ENCODE measurements around the gene BORCS5.

The BORCS5 gene

DNA sequence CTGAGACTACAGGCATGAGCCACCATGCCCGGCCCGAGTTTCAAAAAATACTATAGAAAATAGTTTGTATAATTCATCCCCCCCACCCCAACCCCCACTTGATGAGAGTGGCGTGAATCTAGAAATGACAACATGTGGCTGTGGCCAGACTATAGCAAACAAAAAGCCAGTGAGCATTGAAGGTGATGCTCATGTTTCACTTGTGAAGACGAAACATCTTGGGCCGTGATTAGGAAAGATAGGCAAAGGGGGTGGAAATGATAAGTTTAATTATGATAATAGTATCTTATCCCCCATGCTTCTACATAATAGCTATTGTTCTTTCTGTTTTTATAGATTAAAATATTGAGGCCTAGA, 8.5 kb downstream of the BORCS5 start:
- H3K36me3 ChIP-seq (ENCODE audit: insufficient read depth, low read length): no peaks in the 10 kb centered on the region
- no peak overlapping the region for H3K4me3 ChIP-seq (ENCODE audit: low read length)
- peak overlapping the region; percentile 28 for H2AFZ ChIP-seq (ENCODE audit: low read depth, low read length)
- H3K4me1 ChIP-seq (ENCODE audit: insufficient read depth, low read length): peaks cover 13% of the 10 kb centered on the region
- H3K27me3 ChIP-seq (ENCODE audit: insufficient read depth, low read length): no peaks in the 10 kb centered on the region
- no peaks in the 10 kb centered on the region for H3K9me3 ChIP-seq (ENCODE audit: low read length)

DNA sequence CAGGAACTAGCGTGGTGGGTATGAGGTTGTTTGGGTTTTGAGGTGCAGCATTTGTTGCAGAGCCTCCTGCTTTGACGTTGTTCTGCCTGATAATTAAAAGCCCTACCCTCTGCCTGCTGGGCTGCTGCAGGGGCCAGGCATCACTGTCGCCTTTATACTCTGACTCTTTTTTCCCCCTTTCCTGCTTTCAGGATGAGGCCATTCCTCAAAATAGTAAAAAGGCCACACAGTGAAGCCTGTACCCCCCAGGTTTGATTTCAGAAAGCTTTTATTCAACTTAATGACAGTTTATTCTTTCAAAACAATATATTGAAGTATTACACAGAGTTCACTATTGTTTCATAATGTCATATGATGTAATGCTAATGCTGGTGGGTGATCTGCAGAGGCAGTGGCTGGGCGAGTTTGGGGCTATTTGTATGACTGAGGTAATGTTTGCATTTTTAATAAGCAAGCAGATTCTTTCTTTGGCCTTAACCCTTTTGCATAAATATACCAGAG, 9.1 kb downstream of the BORCS5 start:
- Histone ChIP-seq H3K9me3 (ENCODE audit: low read length) (no peaks in the 10 kb centered on the region), H3K4me1 (ENCODE audit: insufficient read depth, low read length) (peaks cover 13% of the 10 kb centered on the region), H3K27me3 (ENCODE audit: insufficient read depth, low read length) (no peaks in the 10 kb centered on the region), H2AFZ (ENCODE audit: low read depth, low read length) (peak overlapping the region; percentile 28), H3K4me3 (ENCODE audit: low read length) (no peak overlapping the region), H3K36me3 (ENCODE audit: insufficient read depth, low read length) (no peaks in the 10 kb centered on the region)

DNA sequence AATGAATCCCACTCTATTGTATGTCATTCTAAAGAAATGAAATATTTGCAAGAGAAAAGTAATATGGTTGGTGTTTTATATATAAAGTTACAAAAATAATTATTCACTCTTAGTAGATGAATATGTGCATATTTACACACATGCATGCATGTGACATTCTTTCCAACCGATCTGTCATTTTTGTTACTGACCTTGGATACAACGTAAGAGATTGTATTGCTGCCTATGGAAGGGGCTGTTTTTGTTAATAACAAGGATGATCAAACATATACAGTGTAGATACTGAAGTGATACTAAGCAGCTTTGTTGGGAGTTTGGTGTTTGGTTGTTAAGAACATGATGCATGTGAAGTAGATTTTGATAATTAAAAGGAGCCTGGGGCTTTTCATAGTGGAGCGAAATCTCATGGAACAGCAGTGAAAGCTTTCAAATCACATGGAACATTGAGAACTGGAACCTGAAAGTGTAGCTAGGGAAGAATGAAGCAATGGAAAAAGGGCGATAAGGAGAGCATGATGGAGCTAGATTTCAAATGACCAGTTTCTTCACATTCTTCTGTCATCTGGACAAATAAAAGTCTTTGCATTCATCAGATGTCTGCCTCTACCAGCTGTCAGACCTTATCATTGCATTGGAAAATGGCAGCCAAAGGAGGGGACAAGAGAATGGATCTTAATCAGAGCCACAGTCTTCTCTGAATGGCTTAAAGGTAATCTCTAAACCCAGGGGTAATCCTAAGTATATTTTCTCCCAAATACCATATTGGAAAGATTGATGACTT, 10.0 kb downstream of the BORCS5 start:
- Histone ChIP-seq H3K36me3 (ENCODE audit: insufficient read depth, low read length) (no peaks in the 10 kb centered on the region), H3K27me3 (ENCODE audit: insufficient read depth, low read length) (no peaks in the 10 kb centered on the region), H3K4me1 (ENCODE audit: insufficient read depth, low read length) (peaks cover 13% of the 10 kb centered on the region), H2AFZ (ENCODE audit: low read depth, low read length) (no peak overlapping the region), H3K4me3 (ENCODE audit: low read length) (no peak overlapping the region), H3K9me3 (ENCODE audit: low read length) (no peaks in the 10 kb centered on the region)

DNA sequence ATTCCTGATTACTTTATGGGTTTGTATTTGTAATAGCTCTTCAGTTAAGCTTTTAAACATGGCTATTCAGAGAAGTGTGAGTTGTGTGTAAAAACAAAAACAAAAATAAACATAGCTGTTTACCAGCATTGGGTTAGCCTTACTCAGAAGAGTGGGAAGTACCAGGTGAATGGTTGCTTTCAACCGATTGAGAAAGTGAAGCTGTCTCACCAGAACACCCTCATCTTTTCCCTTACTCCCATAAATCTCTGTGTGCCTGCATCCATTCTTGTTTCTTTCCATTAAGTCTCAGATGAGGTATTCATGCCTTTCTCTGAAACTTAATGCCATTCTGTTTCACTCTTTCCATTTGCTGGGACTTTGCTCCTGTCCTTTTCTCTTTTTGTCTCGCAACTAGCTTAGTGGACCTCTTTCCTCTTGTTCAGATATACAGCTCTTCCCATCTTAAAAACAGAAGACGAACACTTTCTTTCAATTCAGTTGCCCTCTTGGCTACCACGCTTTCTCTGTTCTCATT, 10.7 kb downstream of the BORCS5 start:
- no peaks in the 10 kb centered on the region for H3K36me3 ChIP-seq (ENCODE audit: insufficient read depth, low read length)
- H3K4me1 ChIP-seq (ENCODE audit: insufficient read depth, low read length): peaks cover 13% of the 10 kb centered on the region
- no peaks in the 10 kb centered on the region for H3K9me3 ChIP-seq (ENCODE audit: low read length)
- no peak overlapping the region for H2AFZ ChIP-seq (ENCODE audit: low read depth, low read length)
- no peak overlapping the region for H3K4me3 ChIP-seq (ENCODE audit: low read length)
- H3K27me3 ChIP-seq (ENCODE audit: insufficient read depth, low read length): no peaks in the 10 kb centered on the region

DNA sequence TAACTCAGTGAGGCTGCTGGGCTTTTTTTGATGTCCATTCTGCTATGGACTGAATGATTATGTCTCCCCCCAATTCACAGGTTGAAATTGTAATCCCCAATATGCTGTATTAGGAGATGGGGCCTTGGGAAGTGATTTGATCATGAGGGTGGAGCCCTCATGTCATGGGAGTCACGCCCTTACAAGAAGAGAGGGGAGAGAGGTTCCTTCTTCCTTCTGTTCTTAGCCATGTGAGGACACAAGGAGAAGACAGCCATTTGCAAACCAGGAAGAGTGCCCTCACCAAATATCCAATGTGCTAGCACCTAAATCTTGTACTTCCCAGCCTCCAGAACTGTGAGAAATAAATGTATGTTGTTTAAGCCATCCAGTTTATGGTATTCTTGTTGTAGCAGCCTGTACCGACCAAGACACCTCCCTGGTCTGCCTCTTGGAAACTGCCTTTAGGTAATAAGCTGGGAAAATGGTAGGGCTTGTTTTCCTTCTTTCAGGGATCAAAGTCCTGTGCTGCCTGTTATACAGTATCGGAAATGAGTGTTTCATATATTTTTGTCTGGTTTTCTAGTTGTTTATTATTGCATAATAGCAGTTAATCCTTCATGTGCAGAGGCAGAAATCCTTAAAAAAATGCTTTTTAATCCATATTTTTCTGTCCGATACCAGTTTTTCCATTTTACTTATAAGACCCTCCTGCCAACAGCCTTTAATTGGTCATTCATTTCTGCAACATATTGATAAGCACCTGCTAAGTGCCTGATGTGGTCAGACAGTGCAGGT, 16.3 kb downstream of the BORCS5 start:
- no peaks in the 10 kb centered on the region for H3K9me3 ChIP-seq (ENCODE audit: low read length)
- no peaks in the 10 kb centered on the region for H3K36me3 ChIP-seq (ENCODE audit: insufficient read depth, low read length)
- H3K27me3 ChIP-seq (ENCODE audit: insufficient read depth, low read length): no peaks in the 10 kb centered on the region
- no peak overlapping the region for H2AFZ ChIP-seq (ENCODE audit: low read depth, low read length)
- no peak overlapping the region for H3K4me3 ChIP-seq (ENCODE audit: low read length)
- H3K4me1 ChIP-seq (ENCODE audit: insufficient read depth, low read length): peaks cover 2% of the 10 kb centered on the region

DNA sequence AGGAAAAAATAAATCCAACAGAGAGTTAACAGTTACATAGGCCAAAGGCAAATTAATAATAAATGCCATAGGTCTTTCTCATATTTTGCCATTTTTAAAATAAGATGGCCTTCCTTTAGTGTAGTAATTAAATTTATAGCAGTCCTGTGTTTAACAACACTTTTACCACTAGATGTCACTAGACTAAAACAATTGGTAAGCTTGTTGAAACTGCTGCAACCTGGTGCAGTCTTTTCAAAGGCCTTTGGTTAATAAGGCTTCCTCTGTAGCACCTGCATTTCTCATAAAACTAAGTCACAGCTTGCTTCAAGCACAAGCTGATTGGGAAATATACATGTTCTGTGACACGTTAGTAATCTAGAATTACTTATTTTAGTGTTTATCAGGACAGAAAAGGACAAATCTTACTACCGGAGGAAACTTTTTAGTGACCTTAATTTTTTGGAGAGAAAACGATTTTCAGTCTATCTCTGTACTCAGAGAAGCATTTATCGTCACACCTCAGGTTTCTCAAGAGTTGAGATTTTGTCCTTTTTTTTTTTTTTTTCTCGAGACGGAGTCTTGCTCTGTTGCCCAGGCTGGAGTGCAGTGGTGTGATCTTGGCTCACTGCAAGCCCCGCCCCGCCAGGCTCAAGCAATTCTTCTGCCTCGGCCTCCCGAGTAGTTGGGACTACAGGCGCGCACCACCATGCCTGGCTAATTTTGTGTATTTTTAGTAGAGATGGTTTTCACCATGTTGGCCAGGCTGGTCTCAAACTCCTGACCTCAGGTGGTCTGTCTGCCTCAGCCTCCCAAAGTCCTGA, 20.0 kb downstream of the BORCS5 start:
- Histone ChIP-seq H3K4me3 (ENCODE audit: low read length) (no peak overlapping the region), H3K36me3 (ENCODE audit: insufficient read depth, low read length) (no peaks in the 10 kb centered on the region), H3K4me1 (ENCODE audit: insufficient read depth, low read length) (peaks cover 2% of the 10 kb centered on the region), H3K9me3 (ENCODE audit: low read length) (no peaks in the 10 kb centered on the region), H3K27me3 (ENCODE audit: insufficient read depth, low read length) (no peaks in the 10 kb centered on the region), H2AFZ (ENCODE audit: low read depth, low read length) (no peak overlapping the region)

DNA sequence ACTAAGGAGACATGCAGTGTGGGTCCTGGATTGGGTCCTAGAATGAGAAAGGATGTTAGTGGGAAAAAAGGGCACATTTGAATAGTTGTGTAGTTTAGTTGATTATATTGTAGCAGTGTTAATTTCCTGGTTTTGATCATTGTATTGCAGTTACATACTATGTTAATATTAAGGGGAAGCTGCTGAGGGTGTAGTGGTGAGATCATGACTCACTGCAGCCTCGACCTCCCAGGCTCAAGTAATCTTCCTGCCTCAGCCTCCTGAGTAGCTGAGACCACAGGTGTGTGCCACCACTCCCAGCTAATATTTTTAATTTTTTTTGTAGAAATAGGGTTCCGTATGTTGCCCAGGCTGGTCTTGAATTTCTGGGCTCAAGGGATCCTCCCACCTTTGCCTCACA, 21.7 kb downstream of the BORCS5 start:
- H3K36me3 ChIP-seq (ENCODE audit: insufficient read depth, low read length): no peaks in the 10 kb centered on the region
- no peaks in the 10 kb centered on the region for H3K27me3 ChIP-seq (ENCODE audit: insufficient read depth, low read length)
- no peak overlapping the region for H3K4me3 ChIP-seq (ENCODE audit: low read length)
- H2AFZ ChIP-seq (ENCODE audit: low read depth, low read length): no peak overlapping the region
- peaks cover 3% of the 10 kb centered on the region for H3K4me1 ChIP-seq (ENCODE audit: insufficient read depth, low read length)
- peaks cover 3% of the 10 kb centered on the region for H3K9me3 ChIP-seq (ENCODE audit: low read length)

DNA sequence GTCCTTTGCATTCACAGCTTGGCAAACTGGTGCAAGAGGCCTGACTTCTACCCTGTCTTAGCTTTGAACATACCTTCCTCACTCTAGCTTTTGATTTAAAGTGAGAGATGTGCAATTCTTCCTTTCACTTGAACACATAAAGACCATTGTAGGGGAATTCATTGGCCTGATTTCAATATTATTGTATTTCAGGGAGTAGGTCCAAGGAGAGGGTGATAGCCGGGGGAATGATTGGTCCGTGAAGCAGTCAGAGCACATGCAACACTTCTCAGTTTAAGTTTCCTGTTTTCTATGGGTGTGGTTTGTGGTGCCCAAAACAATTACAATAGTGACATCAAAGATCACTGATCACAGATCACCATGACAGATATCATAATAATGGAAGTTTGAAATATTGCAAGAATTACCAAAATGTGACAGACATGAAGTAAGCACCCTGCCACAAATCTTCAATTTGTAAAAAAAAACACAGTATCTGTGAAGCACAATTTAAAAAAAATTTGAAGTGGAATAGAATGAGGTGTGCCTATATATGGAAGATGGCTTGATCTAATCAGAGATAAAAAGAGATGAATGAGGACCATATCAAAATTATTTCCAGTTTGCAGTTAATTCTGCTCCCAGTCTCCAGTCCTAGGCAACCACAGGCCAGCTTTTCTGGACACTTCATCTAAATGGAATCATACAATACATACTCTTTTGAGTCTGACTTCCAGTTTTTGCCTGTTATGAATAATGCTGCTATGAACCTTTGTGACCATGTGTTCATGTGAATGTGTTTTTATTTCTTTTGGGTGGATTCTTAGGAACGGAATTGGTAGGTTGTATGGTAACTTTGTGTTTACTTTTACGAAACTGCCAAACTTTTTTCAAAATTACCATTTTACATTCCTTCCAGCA, 23.2 kb downstream of the BORCS5 start:
- Histone ChIP-seq H3K36me3 (ENCODE audit: insufficient read depth, low read length) (no peaks in the 10 kb centered on the region), H3K4me3 (ENCODE audit: low read length) (no peak overlapping the region), H3K9me3 (ENCODE audit: low read length) (peaks cover 3% of the 10 kb centered on the region), H3K4me1 (ENCODE audit: insufficient read depth, low read length) (peaks cover 18% of the 10 kb centered on the region), H3K27me3 (ENCODE audit: insufficient read depth, low read length) (no peaks in the 10 kb centered on the region), H2AFZ (ENCODE audit: low read depth, low read length) (no peak overlapping the region)

DNA sequence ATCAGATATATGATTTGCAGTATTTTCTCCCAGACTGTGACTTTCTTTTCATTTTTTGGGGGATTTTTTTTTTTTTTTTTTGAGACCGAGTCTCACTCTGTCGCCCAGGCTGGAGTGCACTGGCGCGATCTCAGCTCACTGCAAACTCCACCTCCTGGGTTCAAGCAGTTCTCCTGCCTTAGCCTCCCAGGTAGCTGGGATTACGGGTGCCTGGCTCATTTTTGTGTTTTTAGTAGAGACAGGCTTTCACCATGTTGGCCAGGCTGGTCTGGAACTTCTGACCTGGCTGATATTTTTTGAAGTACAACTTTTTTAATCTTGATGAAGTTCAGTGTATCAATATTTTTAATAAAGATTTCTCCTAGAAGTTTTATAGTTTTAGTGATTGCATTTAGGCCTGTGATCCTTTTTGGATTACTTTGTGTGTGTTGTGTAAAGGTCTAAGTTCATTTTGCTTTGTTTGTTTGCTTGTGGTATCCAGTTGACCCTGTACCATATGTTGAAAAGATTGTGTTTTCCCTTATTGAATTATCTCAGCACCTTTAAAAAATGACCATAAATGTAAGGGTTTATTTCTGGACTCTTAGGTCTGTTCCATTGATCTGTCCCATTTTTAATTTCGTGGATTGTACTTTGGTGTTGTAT, 24.2 kb downstream of the BORCS5 start:
- Histone ChIP-seq H3K4me1 (ENCODE audit: insufficient read depth, low read length) (peaks cover 22% of the 10 kb centered on the region), H2AFZ (ENCODE audit: low read depth, low read length) (no peak overlapping the region), H3K4me3 (ENCODE audit: low read length) (no peak overlapping the region), H3K27me3 (ENCODE audit: insufficient read depth, low read length) (no peaks in the 10 kb centered on the region), H3K9me3 (ENCODE audit: low read length) (peaks cover 3% of the 10 kb centered on the region), H3K36me3 (ENCODE audit: insufficient read depth, low read length) (no peaks in the 10 kb centered on the region)

DNA sequence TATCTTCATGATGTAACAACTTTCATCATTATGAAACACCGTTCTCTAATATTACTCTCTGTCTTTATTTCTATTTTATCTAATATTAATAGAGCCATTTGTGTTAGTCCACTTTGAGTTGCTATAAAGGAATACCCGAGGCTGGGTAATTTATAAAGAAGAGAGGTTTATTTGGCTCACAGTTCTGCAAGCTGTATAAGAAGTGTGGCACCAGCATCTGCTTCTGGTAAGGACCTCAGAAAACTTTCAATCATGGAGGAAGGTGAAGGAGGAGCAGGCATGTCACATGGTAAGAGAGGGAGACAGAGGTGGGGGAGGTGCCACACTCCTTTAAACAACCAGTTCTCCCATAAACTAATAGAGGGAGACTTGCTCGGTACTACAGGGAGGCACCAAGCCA, 25.1 kb downstream of the BORCS5 start:
- H3K27me3 ChIP-seq (ENCODE audit: insufficient read depth, low read length): no peaks in the 10 kb centered on the region

DNA sequence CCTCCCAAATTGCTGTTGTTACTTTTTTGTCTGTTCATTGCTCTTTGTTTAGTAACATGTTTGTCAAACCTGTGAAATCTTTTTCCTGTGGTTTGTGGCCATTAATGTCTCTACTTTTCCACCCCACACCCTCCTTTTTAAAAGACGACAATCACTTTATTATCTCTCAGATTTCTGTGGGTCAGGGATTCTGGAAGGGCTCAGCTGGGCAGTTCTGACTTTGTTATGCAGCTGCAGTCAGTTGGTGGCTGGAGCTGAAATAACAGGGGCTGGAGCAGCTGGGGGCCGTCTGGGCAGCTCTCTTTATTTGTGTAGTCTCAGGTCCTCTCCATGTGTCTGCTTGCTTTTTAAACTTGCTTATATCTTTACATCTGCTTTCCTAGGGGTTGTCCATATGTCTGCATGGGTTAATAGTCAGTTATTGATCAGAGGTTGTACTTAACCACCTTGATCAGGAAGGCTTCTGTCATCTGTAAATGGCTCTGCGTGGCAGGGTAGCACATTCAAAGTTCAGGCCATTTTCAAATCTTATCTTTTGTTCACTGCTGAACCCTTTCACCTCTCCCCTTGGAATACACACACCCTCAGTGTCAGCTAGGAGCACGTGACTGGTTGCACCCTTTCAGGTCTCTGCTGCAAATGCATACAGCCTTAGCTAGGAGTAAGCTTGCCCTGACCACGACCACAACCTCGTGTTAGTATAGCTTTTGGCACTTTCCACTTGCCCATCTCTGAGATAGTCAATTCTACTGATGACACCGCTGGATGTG, 27.9 kb downstream of the BORCS5 start:
- H2AFZ ChIP-seq (ENCODE audit: low read depth, low read length): no peak overlapping the region
- peaks cover 21% of the 10 kb centered on the region for H3K4me1 ChIP-seq (ENCODE audit: insufficient read depth, low read length)
- no peaks in the 10 kb centered on the region for H3K36me3 ChIP-seq (ENCODE audit: insufficient read depth, low read length)
- no peaks in the 10 kb centered on the region for H3K27me3 ChIP-seq (ENCODE audit: insufficient read depth, low read length)
- H3K4me3 ChIP-seq (ENCODE audit: low read length): peak overlapping the region; percentile 5
- H3K9me3 ChIP-seq (ENCODE audit: low read length): peaks cover 3% of the 10 kb centered on the region

More for the DNA sequence above, 25.1 kb downstream of the BORCS5 start:
- Histone ChIP-seq H3K36me3 (ENCODE audit: insufficient read depth, low read length) (no peaks in the 10 kb centered on the region), H2AFZ (ENCODE audit: low read depth, low read length) (no peak overlapping the region), H3K4me1 (ENCODE audit: insufficient read depth, low read length) (peaks cover 20% of the 10 kb centered on the region), H3K9me3 (ENCODE audit: low read length) (peaks cover 3% of the 10 kb centered on the region), H3K4me3 (ENCODE audit: low read length) (no peak overlapping the region)

Measured in neuron (in vitro differentiated cells).